B cell (primary cell): Measurements from ENCODE around the gene SGSH. TPM values are rescaled to one million over a fixed set of nuclear protein-coding genes. Genes with fewer than 3 reads are reported as not detected.

ENCODE experiments used
- ATAC-seq: fragments of 200-7000 bp; cut with Tn5 transposase; one replicate; pipeline ENCODE4 v1.10.0; 2021; ENCODE audit warnings: low read depth, mild to moderate bottlenecking, moderate number of reproducible peaks, moderate library complexity
- CTCF ChIA-PET: fragments of 350-600 bp; sonication (Branson Sonifier 250); formaldehyde crosslinking; loops from one replicate; lab custom pipeline; 2021; ENCODE audit warnings: antibody characterized with exemption, inconsistent platforms; lab: Charles Lee
- POLR2A ChIA-PET: fragments of 350-600 bp; sonication (Branson Sonifier 250); formaldehyde crosslinking; loops from one replicate; lab custom pipeline; 2021; ENCODE audit warnings: antibody characterized with exemption; lab: Charles Lee
- DNase-seq: peaks from one replicate; pipeline ENCODE4 v3.0.0; 2013
- H2AFZ ChIP-seq: 2 replicates; pipeline ENCODE4 v1.6.1; 2012; ENCODE audit warnings: mild to moderate bottlenecking, low read depth, low read length; ENCODE audit not compliant: insufficient read depth, poor library complexity, severe bottlenecking
- H3K27ac ChIP-seq, 2 donors: 1 replicate in 1 of 2; 2 replicates in 1 of 2; pipeline ENCODE4 v1.5.1; 2012 to 2013; ENCODE audit warnings: low read length in 2 of 2, mild to moderate bottlenecking in 2 of 2, moderate library complexity in 1 of 2
- H3K27me3 ChIP-seq, 4 experiments: fragments of 200-600 bp in 1 of 4; sonication (generic) in 1 of 4; replicated peaks in 1 of 4; 1 replicate in 2 of 4; 2 replicates in 2 of 4; pipeline versions ENCODE4 v1.6.1 to v1.7.0; 2013 to 2016; ENCODE audit warnings: low read length in 3 of 4, mild to moderate bottlenecking in 2 of 4, mixed read lengths in 1 of 4, moderate library complexity in 1 of 4; ENCODE audit not compliant: insufficient read depth in 4 of 4, control insufficient read depth in 3 of 4; ENCODE audit errors: control extremely low read depth in 1 of 4
- H3K36me3 ChIP-seq, 2 experiments: replicated peaks in 1 of 2; 1 replicate in 1 of 2; 2 replicates in 1 of 2; pipeline versions ENCODE4 v1.6.1 to v1.7.1; 2013; ENCODE audit warnings: low read length in 1 of 2; ENCODE audit not compliant: insufficient read depth in 2 of 2, control insufficient read depth in 1 of 2; ENCODE audit errors: control extremely low read depth in 1 of 2, extremely low read depth in 1 of 2
- H3K4me1 ChIP-seq, 2 donors: fragments of 200-600 bp in 1 of 2; sonication (generic) in 1 of 2; 1 replicate in 1 of 2; 2 replicates in 1 of 2; pipeline versions ENCODE4 v1.5.1 to v1.6.1; 2013 to 2017; ENCODE audit warnings: low read length in 2 of 2; ENCODE audit not compliant: control insufficient read depth in 2 of 2, insufficient read depth in 2 of 2
- H3K4me2 ChIP-seq: replicated peaks from 2 replicates; pipeline ENCODE3; 2012; ENCODE audit warnings: mild to moderate bottlenecking, low read depth, low read length; ENCODE audit not compliant: poor library complexity, severe bottlenecking
- H3K4me3 ChIP-seq, 5 experiments: fragments of 200-600 bp in 1 of 5; sonication (generic) in 1 of 5; 1 replicate in 3 of 5; 2 replicates in 2 of 5; pipeline versions ENCODE4 v1.5.1 to v1.7.0; 2011 to 2016; ENCODE audit warnings: low read length in 4 of 5, mild to moderate bottlenecking in 4 of 5, low read depth in 2 of 5, control low read depth in 1 of 5, moderate library complexity in 1 of 5; ENCODE audit not compliant: insufficient read depth in 1 of 5; ENCODE audit errors: control extremely low read depth in 1 of 5, extremely low read depth in 1 of 5
- H3K79me2 ChIP-seq: fragments of 200-600 bp; sonication (generic); one replicate; pipeline ENCODE4 v1.6.0; 2016; ENCODE audit warnings: low read length; ENCODE audit not compliant: control insufficient read depth, insufficient read depth
- H3K9ac ChIP-seq: fragments of 200-600 bp; sonication (generic); 2 replicates; pipeline ENCODE4 v1.6.1; 2017; ENCODE audit warnings: mild to moderate bottlenecking, low read length, moderate library complexity
- H3K9me3 ChIP-seq, 3 donors: one replicate each; pipeline versions ENCODE4 v1.6.1 to v1.7.1; 2013; ENCODE audit warnings: low read length in 2 of 3; ENCODE audit not compliant: control insufficient read depth in 2 of 3, insufficient read depth in 1 of 3; ENCODE audit errors: control extremely low read depth in 1 of 3
- H4K20me1 ChIP-seq: 2 replicates; pipeline ENCODE4 v1.6.0; 2012; ENCODE audit warnings: mild to moderate bottlenecking, low read length; ENCODE audit not compliant: insufficient read depth, control insufficient read depth, poor library complexity, severe bottlenecking
- H3K27ac Mint-ChIP-seq: one replicate; pipeline ENCODE4 v1.8.0; 2021; ENCODE audit warnings: mixed read lengths
- H3K27me3 Mint-ChIP-seq: one replicate; pipeline ENCODE4 v1.8.0; 2021; ENCODE audit warnings: mixed read lengths
- H3K4me1 Mint-ChIP-seq: one replicate; pipeline ENCODE4 v1.8.0; 2021; ENCODE audit warnings: mixed read lengths
- H3K4me3 Mint-ChIP-seq: one replicate; pipeline ENCODE4 v1.8.0; 2021; ENCODE audit warnings: mixed read lengths
- H3K9me3 Mint-ChIP-seq: one replicate; pipeline ENCODE4 v1.8.0; 2022; ENCODE audit warnings: mixed read lengths; ENCODE audit not compliant: insufficient read depth
- EZH2 ChIP-seq: IDR thresholded peaks from 2 replicates; pipeline ENCODE4 v1.6.1; 2012; ENCODE audit warnings: borderline replicate concordance, low read depth, mild to moderate bottlenecking, moderate library complexity, low read length; ENCODE audit not compliant: insufficient read depth, poor library complexity, severe bottlenecking
- WGBS: methylation state at CpG from one replicate; pipeline ENCODE4 v1.1.5; 2013; ENCODE audit warnings: missing lambda C conversion rate; ENCODE audit not compliant: insufficient coverage; 5-methylcytosine and 5-hydroxymethylcytosine counted together
- intact Hi-C: fragments of 100-400 bp; cut with micrococcal nuclease; formaldehyde crosslinking; loops from one replicate; pipeline ENCODE4 v1.10.0; 2022
- polyA plus RNA-seq: library from polyadenylated mRNA; depleted of rRNA; stranded (reverse); fragments of >200 nt; gene quantifications from 2 replicates; pipeline ENCODE4 v1.2.3, GENCODE V29; 2012
- total RNA-seq, 2 donors: library from RNA; stranded (reverse); fragments of 120-200 nt in 1 of 2; gene quantifications; 1 replicate in 1 of 2; 2 replicates in 1 of 2; pipeline versions ENCODE4 v1.2.3 to v1.2.4, GENCODE V29; 2013 to 2022
- TF ChIP-seq, protein P1 (sequence below): fragments of 200-600 bp; IDR thresholded peaks from one replicate; pipeline ENCODE4 v1.8.0; 2022; ENCODE audit warnings: antibody characterized with exemption, mild to moderate bottlenecking

Gene SGSH
- total and polyA plus RNA-seq, 2 donors (not counting 1 experiment from before 2014, with no cell fraction given): 44.5 to 83.7 TPM

GRCh38 chr17:80248894-80249710, 29.0 kb upstream of the SGSH start:
- Mint-ChIP-seq H3K9me3 (no peaks in the 10 kb centered on the region), H3K4me3 (no peak overlapping the region), H3K4me1 (peaks cover 3% of the 10 kb centered on the region), H3K27me3 (no peaks in the 10 kb centered on the region), H3K27ac (no peak overlapping the region)
- 92% methylated on average over 24 of the region's 26 CpGs for WGBS
- Histone ChIP-seq H2AFZ (no peak overlapping the region), H3K4me3 (no peak overlapping the region), H3K79me2 (no peaks in the 10 kb centered on the region), H3K36me3 (no peaks in the 10 kb centered on the region), H3K9ac (no peak overlapping the region), H3K27me3 (no peaks in the 10 kb centered on the region), H3K4me1 (no peaks in the 10 kb centered on the region), H3K27ac (no peak overlapping the region), H4K20me1 (no peaks in the 10 kb centered on the region), H3K9me3 (peaks cover 0 to 3% (median 0%) of the 10 kb centered on the region in 3 donors), H3K4me2 (no peak overlapping the region)
- ChIA-PET POLR2A (no interaction called here), CTCF (interaction anchor here (0.5 to 1.3 kb wide), 2 partner anchors 53 to 1381 kb away, joined by 3 to 4 read pairs; no protein-coding TSS in a partner anchor)
- no peak for TF ChIP-seq EZH2
- TF ChIP-seq, protein P1, sequence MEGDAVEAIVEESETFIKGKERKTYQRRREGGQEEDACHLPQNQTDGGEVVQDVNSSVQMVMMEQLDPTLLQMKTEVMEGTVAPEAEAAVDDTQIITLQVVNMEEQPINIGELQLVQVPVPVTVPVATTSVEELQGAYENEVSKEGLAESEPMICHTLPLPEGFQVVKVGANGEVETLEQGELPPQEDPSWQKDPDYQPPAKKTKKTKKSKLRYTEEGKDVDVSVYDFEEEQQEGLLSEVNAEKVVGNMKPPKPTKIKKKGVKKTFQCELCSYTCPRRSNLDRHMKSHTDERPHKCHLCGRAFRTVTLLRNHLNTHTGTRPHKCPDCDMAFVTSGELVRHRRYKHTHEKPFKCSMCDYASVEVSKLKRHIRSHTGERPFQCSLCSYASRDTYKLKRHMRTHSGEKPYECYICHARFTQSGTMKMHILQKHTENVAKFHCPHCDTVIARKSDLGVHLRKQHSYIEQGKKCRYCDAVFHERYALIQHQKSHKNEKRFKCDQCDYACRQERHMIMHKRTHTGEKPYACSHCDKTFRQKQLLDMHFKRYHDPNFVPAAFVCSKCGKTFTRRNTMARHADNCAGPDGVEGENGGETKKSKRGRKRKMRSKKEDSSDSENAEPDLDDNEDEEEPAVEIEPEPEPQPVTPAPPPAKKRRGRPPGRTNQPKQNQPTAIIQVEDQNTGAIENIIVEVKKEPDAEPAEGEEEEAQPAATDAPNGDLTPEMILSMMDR: no peak
- no peak for DNase-seq
- no peak for ATAC-seq
- intact Hi-C loops: no loop called here
